H9 (cell line): ENCODE results near the gene DENND1A. TPM values are rescaled to one million over a fixed set of nuclear protein-coding genes. Genes with fewer than 3 reads are reported as not detected.

ENCODE experiments used
- DNase-seq: peaks from one replicate; pipeline ENCODE4 v3.0.0-alpha.2; 2017
- H2AFZ ChIP-seq: one replicate; pipeline ENCODE4 v1.6.1; 2013; ENCODE audit warnings: mild to moderate bottlenecking, low read length, control low read depth, moderate library complexity
- H2AK5ac ChIP-seq: 2 replicates; pipeline ENCODE4 v1.6.1; 2013; ENCODE audit warnings: low read length, control low read depth, mixed read lengths; ENCODE audit not compliant: insufficient read length
- H2BK120ac ChIP-seq: one replicate; pipeline ENCODE4 v1.6.1; 2013; ENCODE audit warnings: low read depth, mild to moderate bottlenecking, low read length, control low read depth, inconsistent platforms; ENCODE audit not compliant: poor library complexity, severe bottlenecking
- H2BK12ac ChIP-seq: 2 replicates; pipeline ENCODE4 v1.6.1; 2013; ENCODE audit warnings: low read length, control low read depth, mixed read lengths, low read depth; ENCODE audit not compliant: insufficient read length
- H2BK15ac ChIP-seq: 2 replicates; pipeline ENCODE4 v1.6.1; 2013; ENCODE audit warnings: low read depth, low read length, control low read depth
- H2BK20ac ChIP-seq: one replicate; pipeline ENCODE4 v1.6.1; 2013; ENCODE audit warnings: low read depth, mild to moderate bottlenecking, low read length, control low read depth, inconsistent platforms; ENCODE audit not compliant: poor library complexity, severe bottlenecking
- H2BK5ac ChIP-seq: 2 replicates; pipeline ENCODE4 v1.6.1; 2013; ENCODE audit warnings: low read length, control low read depth, mixed read lengths; ENCODE audit not compliant: insufficient read length
- H3K14ac ChIP-seq: 2 replicates; pipeline ENCODE4 v1.6.1; 2013; ENCODE audit warnings: low read length, control low read depth; ENCODE audit not compliant: insufficient read depth
- H3K18ac ChIP-seq: 2 replicates; pipeline ENCODE4 v1.6.1; 2013; ENCODE audit warnings: low read depth, mild to moderate bottlenecking, mixed read lengths, low read length, control low read depth; ENCODE audit not compliant: insufficient read length
- H3K23ac ChIP-seq: 2 replicates; pipeline ENCODE4 v1.6.1; 2013; ENCODE audit warnings: low read length, control low read depth, mixed read lengths, low read depth; ENCODE audit not compliant: insufficient read length
- H3K23me2 ChIP-seq: 2 replicates; pipeline ENCODE4 v1.6.1; 2013; ENCODE audit warnings: low read depth, mild to moderate bottlenecking, mixed read lengths, low read length, control low read depth; ENCODE audit not compliant: insufficient read length, poor library complexity, severe bottlenecking
- H3K27ac ChIP-seq: 2 replicates; pipeline ENCODE4 v1.5.1; 2013; ENCODE audit warnings: low read length, control low read depth, mixed read lengths, low read depth; ENCODE audit not compliant: insufficient read length
- H3K27me3 ChIP-seq: 2 replicates; pipeline ENCODE4 v1.6.1; 2013; ENCODE audit warnings: low read length, control low read depth, inconsistent platforms; ENCODE audit not compliant: insufficient read depth
- H3K4ac ChIP-seq: 2 replicates; pipeline ENCODE4 v1.6.1; 2013; ENCODE audit warnings: low read depth, mild to moderate bottlenecking, control low read depth, inconsistent platforms, low read length, moderate library complexity
- H3K4me1 ChIP-seq: 2 replicates; pipeline ENCODE4 v1.6.1; 2013; ENCODE audit warnings: low read length, control low read depth, inconsistent platforms; ENCODE audit not compliant: insufficient read depth
- H3K4me2 ChIP-seq: 2 replicates; pipeline ENCODE4 v1.6.1; 2013; ENCODE audit warnings: low read length, control low read depth, mixed read lengths; ENCODE audit not compliant: insufficient read length, insufficient read depth
- H3K56ac ChIP-seq: 2 replicates; pipeline ENCODE4 v1.6.1; 2013; ENCODE audit warnings: low read depth, mild to moderate bottlenecking, mixed read lengths, low read length, control low read depth; ENCODE audit not compliant: insufficient read length
- H3K79me1 ChIP-seq: 2 replicates; pipeline ENCODE4 v1.6.1; 2013; ENCODE audit warnings: low read depth, mild to moderate bottlenecking, moderate library complexity, low read length, control low read depth, inconsistent platforms; ENCODE audit not compliant: insufficient read depth, poor library complexity, severe bottlenecking
- H3K79me2 ChIP-seq: 2 replicates; pipeline ENCODE4 v1.6.1; 2013; ENCODE audit warnings: low read length, control low read depth, inconsistent platforms; ENCODE audit not compliant: insufficient read depth
- H3K9ac ChIP-seq: 2 replicates; pipeline ENCODE4 v1.6.1; 2013; ENCODE audit warnings: low read length, control low read depth, mixed read lengths; ENCODE audit not compliant: insufficient read length; ENCODE audit errors: extremely low read depth
- H3K9me3 ChIP-seq: one replicate; pipeline ENCODE4 v1.6.1; 2013; ENCODE audit warnings: low read depth, low read length, inconsistent platforms; ENCODE audit not compliant: control insufficient read depth
- H3T11ph ChIP-seq: one replicate; pipeline ENCODE4 v1.6.1; 2013; ENCODE audit warnings: mild to moderate bottlenecking, low read length, control low read depth, inconsistent platforms
- H4K20me1 ChIP-seq: one replicate; pipeline ENCODE4 v1.6.1; 2013; ENCODE audit not compliant: control insufficient read depth, insufficient read length, insufficient read depth
- H4K5ac ChIP-seq: 2 replicates; pipeline ENCODE4 v1.6.1; 2013; ENCODE audit warnings: low read depth, mild to moderate bottlenecking, mixed read lengths, low read length, control low read depth; ENCODE audit not compliant: insufficient read length
- H4K8ac ChIP-seq: replicated peaks from 2 replicates; pipeline ENCODE4 v1.6.1; 2013; ENCODE audit warnings: low read length, control low read depth, mixed read lengths, low read depth; ENCODE audit not compliant: insufficient read length
- H4K91ac ChIP-seq: 2 replicates; pipeline ENCODE4 v1.6.1; 2013; ENCODE audit warnings: low read depth, mild to moderate bottlenecking, moderate library complexity, mixed read lengths, low read length, control low read depth; ENCODE audit not compliant: insufficient read length
- H3K27ac Mint-ChIP-seq, 3 experiments: 2 replicates in 2 of 3; 3 replicates in 1 of 3; pipeline ENCODE4 v1.8.0; 2020 to 2021; ENCODE audit warnings: mixed read lengths in 3 of 3, mild to moderate bottlenecking in 1 of 3, moderate library complexity in 1 of 3
- H3K27me3 Mint-ChIP-seq: 2 replicates; pipeline ENCODE4 v1.8.0; 2021; ENCODE audit warnings: low read depth, mild to moderate bottlenecking, moderate library complexity, mixed read lengths
- H3K36me3 Mint-ChIP-seq, 3 experiments: 2 replicates in 2 of 3; 3 replicates in 1 of 3; pipeline ENCODE4 v1.8.0; 2020 to 2021; ENCODE audit warnings: low read depth in 3 of 3, mixed read lengths in 3 of 3; ENCODE audit not compliant: insufficient read depth in 1 of 3
- H3K4me1 Mint-ChIP-seq, 2 experiments: 2 replicates each; pipeline ENCODE4 v1.8.0; 2020; ENCODE audit warnings: mixed read lengths in 2 of 2
- H3K4me3 Mint-ChIP-seq, 2 experiments: 2 replicates in 1 of 2; 3 replicates in 1 of 2; pipeline ENCODE4 v1.8.0; 2020 to 2021; ENCODE audit warnings: mild to moderate bottlenecking in 2 of 2, mixed read lengths in 2 of 2, moderate library complexity in 1 of 2
- H3K9me3 Mint-ChIP-seq, 2 experiments: 2 replicates in 1 of 2; 3 replicates in 1 of 2; pipeline ENCODE4 v1.8.0; 2020; ENCODE audit warnings: mild to moderate bottlenecking in 2 of 2, mixed read lengths in 2 of 2, moderate library complexity in 1 of 2
- WGBS: extraction: QIAGEN DNeasy Blood & Tissue Kit; methylation state at CpG from one replicate; pipeline ENCODE4 v1.1.7; 2013; ENCODE audit warnings: missing lambda C conversion rate, low lambda C conversion rate, mixed read lengths; ENCODE audit not compliant: insufficient read length; ENCODE audit errors: extremely low coverage; 5-methylcytosine and 5-hydroxymethylcytosine counted together
- total RNA-seq: library from RNA; stranded (reverse); gene quantifications from 2 replicates; pipeline ENCODE4 v1.2.1, GENCODE V29; 2021
- TF ChIP-seq, protein P1 (sequence below): fragments of 200-600 bp; sonication (generic); conservative IDR thresholded peaks from 3 replicates; pipeline ENCODE4 v1.8.0; 2021; ENCODE audit warnings: antibody characterized with exemption, mild to moderate bottlenecking

DENND1A gene
- total RNA-seq, 1 experiment from 2014 or later = 20.4 TPM

GRCh38 chr9:123468541-123468940, 461.4 kb downstream of the DENND1A start:
- no peak overlapping the region for H3T11ph ChIP-seq
- H3K79me2 ChIP-seq = no peaks in the 10 kb centered on the region
- no peak overlapping the region; the same call in 1 of the 2 replicates for H3K14ac ChIP-seq
- H3K4me2 ChIP-seq = no peak overlapping the region
- peak overlapping the region in 1 of 3 experiments; percentile 39; a peak in 1 of 7 replicates for H3K27ac Mint-ChIP-seq
- H3K9ac ChIP-seq = no peak overlapping the region
- H3K4ac ChIP-seq = no peak overlapping the region
- no peak overlapping the region for H2BK5ac ChIP-seq
- no peak for DNase-seq
- H3K23me2 ChIP-seq = no peaks in the 10 kb centered on the region
- H3K18ac ChIP-seq = no peak overlapping the region
- no peaks in the 10 kb centered on the region for H4K20me1 ChIP-seq
- H2BK120ac ChIP-seq = no peak overlapping the region
- WGBS = no CpG with 5 or more reads among the region's 5 CpGs
- no peaks in the 10 kb centered on the region for H3K27me3 ChIP-seq
- H2AK5ac ChIP-seq = no peak overlapping the region
- no peak overlapping the region for H2BK12ac ChIP-seq
- no peak overlapping the region for H4K91ac ChIP-seq
- H3K23ac ChIP-seq = no peak overlapping the region
- no peak overlapping the region for H3K27ac ChIP-seq
- H3K4me1 Mint-ChIP-seq = peaks cover 30 to 32% of the 10 kb centered on the region in 2 experiments
- no peak overlapping the region for H4K5ac ChIP-seq
- H3K4me1 ChIP-seq = no peaks in the 10 kb centered on the region
- no peak overlapping the region for H3K56ac ChIP-seq
- no peak overlapping the region for H2BK15ac ChIP-seq
- H3K9me3 ChIP-seq = no peaks in the 10 kb centered on the region
- H3K79me1 ChIP-seq = no peaks in the 10 kb centered on the region
- no peaks in the 10 kb centered on the region for H3K9me3 Mint-ChIP-seq
- H2BK20ac ChIP-seq = no peak overlapping the region
- peaks cover 5% of the 10 kb centered on the region; the same call in 1 of the 2 replicates for H3K27me3 Mint-ChIP-seq
- H3K36me3 Mint-ChIP-seq = no peaks in the 10 kb centered on the region; a peak in 1 of 7 replicates
- H2AFZ ChIP-seq = no peak overlapping the region
- no peak overlapping the region for H4K8ac ChIP-seq
- H3K4me3 Mint-ChIP-seq = no peak overlapping the region
- TF ChIP-seq, protein P1, sequence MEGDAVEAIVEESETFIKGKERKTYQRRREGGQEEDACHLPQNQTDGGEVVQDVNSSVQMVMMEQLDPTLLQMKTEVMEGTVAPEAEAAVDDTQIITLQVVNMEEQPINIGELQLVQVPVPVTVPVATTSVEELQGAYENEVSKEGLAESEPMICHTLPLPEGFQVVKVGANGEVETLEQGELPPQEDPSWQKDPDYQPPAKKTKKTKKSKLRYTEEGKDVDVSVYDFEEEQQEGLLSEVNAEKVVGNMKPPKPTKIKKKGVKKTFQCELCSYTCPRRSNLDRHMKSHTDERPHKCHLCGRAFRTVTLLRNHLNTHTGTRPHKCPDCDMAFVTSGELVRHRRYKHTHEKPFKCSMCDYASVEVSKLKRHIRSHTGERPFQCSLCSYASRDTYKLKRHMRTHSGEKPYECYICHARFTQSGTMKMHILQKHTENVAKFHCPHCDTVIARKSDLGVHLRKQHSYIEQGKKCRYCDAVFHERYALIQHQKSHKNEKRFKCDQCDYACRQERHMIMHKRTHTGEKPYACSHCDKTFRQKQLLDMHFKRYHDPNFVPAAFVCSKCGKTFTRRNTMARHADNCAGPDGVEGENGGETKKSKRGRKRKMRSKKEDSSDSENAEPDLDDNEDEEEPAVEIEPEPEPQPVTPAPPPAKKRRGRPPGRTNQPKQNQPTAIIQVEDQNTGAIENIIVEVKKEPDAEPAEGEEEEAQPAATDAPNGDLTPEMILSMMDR = no peak
